UCSD-AML1 (cell line): ENCODE data around the gene NBEAL1.
"Not testable (repeated sequence)": the region's sequence is repeated elsewhere in the genome, so short reads cannot be mapped to it uniquely, and the experiment has no call there.

Source experiments
- DNase-seq: peaks from one replicate; lab custom pipeline; 2025; ENCODE audit not compliant: unreplicated experiment; lab: John Stamatoyannopoulos, UW

NBEAL1 gene

DNA sequence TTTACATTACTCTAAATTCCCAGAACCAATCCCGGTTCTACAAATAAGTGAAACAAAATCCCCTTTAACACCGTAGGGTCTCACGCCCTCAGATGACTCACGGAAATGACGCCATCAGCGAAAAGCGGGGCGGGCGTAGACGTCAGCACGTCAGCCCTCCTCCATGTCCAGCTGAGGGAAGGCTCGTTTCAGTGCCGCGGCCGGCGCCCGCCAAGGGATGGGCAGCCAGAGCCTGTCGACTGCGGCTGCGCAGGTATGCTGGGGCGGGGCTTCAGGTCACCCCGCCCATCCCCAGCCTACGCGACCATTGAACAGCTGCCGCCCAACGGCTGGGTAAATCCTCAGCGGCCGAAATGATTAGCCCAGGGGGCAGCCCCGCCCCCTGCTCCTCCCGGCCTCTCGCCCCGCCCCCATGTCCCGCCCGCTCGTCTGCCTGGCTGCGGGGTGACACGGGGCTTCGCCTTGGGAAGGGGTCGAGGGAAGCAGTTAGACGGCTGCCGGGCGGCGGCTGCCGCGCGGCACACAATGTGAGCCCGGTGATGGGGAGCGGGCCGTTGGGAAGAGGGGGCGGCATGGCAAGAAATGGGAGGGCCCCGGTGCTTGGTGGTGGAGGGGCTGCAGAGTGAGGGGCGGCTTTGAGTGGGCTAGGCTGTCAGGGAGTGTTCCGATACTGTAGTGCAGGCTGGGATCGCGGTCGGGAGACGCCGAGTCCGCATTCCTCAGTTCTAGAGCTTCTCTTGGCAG lies at the start of gene NBEAL1:
TSS of gene NBEAL1 (plus strand) at position 420 of the 744 bp plus-strand sequence. CDS start 1,510 bp downstream, outside the sequence.
- DNase-seq, result peak; percentile 99

GRCh38 chr2:202965810-202966460 lies 48.7 kb upstream of the NBEAL1 start:
- peak; percentile 23 for DNase-seq

DNA sequence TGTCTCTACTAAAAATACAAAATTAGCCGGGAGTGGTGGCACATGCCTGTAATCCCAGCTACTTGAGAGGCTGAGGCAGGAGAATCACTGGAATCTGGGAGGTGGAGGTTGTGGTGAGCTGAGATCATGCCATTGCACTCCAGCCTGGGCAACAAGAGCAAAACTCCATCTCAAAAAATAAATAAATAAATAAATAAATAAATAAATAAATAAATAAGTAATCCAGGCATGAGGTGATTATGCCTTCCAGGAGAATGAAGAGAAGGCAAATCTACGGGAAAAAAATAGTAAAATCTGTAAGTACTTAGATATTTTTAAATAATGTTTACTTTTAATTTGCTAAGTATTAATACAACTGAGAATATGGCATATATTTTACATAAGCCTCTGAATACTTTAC lies 45.3 kb upstream of the NBEAL1 start:
- not testable (repeated sequence) for DNase-seq

DNA sequence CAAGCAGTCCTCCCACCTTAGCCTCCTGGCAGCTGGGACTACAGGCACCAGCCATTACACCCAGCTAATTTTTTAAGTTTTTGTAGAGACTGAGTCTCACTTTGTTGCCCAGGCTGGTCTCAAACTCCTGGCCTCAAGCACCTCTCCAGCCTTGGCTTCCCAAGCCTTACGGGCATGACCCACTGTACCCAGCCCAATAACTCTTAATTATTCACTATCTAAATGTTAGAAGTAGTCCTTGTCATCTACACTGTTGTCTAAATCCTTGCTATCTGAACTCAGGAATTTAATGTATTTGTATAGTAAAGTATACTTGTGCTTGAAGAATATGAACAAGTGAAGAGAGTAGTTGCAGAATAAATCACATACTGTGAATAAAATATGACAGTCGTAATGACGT lies 37.9 kb upstream of the NBEAL1 start:
- no peak for DNase-seq

DNA sequence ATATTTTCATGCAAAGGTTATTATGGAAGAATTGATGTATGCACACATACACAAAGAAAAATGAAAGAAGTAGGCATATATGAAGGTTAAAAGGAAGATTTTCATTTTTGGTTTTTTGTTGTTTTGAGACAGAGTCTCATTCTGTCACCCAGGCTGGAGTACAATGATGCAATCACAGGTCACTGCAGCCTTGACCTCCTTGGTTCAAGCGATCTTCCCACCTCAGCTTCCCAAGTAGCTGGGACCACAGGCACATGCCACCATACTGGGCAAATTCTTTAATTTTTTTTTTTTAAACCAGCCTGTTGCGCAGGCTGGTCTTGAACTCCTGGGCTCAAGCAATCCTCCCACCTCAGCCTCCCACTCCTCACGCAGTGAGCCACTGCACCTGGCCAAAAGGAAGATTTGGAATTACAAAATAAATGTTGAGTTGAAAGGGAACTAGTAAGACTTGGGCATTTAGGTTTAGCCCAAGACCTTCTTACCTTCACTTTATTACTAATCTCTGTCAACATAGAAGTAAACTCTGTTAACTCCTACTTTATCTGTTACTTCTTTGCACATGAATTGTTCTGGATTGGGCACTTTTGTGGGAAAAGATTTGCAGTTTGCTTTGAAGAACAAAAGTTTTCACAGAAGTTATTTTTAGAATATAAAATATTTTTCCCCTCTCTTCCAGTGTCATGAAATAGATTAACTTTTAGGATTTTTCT lies 31.7 kb upstream of the NBEAL1 start:
- DNase-seq, result no peak

DNA sequence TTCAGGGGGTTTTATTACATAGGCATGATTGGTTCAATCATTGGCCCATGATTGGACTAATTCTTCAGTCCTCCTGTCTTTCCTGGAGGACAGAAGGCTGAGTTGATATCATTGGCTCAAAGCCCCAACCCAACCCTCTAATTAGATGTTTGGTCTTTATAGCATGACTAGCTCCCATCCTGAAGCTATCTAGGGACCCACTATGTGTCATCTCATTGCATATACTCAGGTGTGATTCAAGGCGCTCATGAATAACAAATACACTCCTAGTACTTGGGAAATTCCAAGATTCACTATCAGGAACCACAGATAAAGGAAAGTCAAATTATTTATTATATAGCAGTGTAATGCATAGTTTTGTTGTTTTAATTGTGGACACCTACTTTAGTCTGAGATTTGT lies 24.9 kb upstream of the NBEAL1 start:
- no peak for DNase-seq

GRCh38 chr2:202990501-202990900 lies 24.2 kb upstream of the NBEAL1 start:
- DNase-seq, result no peak

DNA sequence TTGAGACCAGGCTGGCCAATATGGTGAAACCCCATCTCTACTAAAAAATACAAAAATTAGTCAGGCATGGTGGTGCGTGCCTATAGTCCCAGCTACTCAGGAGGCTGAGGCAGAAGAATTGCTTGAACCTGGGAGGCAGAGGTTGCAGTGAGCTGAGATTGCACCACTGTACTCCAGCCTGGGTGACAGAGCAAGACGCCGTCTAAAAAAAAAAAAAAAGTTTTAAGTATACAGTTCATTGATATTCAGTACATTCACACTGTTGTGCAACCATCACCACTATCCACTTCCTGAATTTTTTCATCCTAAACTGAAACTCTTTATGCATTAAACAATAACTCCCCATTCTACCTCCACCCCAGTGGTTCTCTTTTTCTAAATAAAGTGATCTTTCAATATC lies 17.6 kb upstream of the NBEAL1 start:
- not testable (repeated sequence) for DNase-seq

- no peak for DNase-seq
Observed at GRCh38 chr2:203002054-203002821, 12.4 kb upstream of the NBEAL1 start.

GRCh38 chr2:203003716-203004115 lies 11.0 kb upstream of the NBEAL1 start:
- no peak for DNase-seq

- DNase-seq, result no peak
Observed at GRCh38 chr2:203016716-203017115, 2.0 kb downstream of the NBEAL1 start.

DNA sequence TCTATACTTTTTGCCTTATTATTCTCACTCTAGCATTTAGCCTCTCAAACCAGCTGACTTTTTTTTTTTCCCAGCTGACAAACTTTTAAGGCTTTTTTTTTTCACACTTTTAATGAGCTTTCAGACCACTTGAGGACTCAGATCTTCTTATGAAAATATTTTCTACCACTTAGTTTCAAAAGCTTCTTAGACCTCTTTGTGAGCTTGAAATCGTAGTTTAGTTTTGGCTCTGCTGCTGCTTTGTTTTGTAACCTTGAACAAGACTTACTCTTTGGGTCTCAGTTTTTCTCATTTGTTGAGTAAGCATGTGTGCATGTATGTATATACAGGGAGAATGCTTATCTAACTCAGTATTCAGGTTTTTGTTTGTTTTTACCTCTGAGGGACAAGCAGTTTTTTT lies 3.5 kb downstream of the NBEAL1 start:
- no peak for DNase-seq

GRCh38 chr2:203019142-203019541 lies 4.5 kb downstream of the NBEAL1 start:
- DNase-seq, result no peak

DNA sequence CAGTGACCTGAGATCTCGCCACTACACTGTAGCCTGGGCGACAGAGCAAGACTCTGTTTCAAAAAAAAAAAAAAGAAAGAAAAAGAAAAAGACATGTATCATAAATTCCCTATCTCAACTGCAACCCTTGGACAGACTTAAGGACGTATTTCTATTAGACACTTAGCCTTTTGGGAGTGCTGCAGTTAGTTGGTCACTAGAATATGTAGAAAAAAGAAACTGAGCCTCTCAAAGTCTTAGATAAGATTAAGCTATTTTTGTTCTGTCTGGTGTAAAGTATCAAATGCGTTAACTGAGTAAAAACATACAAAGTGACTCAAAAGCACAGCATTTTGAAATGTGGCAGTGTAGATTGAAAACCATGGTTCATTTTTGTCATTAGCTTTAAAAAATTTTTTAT lies 7.3 kb downstream of the NBEAL1 start:
- no peak for DNase-seq

DNA sequence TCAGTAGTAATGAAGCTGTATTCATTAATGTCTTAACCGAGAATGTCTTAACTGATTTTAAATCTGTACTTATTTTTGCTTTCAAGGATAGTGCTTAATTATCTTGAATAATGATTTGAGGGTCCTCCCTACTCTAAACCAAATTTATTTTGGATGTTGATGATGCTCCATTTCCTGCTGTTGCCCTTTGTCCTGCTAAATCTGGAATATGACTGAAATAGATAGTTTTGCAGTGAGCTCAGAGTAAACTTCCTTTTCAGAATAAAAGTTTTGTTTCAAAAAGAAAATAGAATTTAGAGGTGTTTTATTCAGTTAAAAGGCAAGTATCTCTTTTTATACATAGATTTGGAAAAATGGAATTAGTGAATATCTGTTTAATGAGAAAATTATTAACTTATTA lies 8.1 kb downstream of the NBEAL1 start:
- DNase-seq, result no peak

DNA sequence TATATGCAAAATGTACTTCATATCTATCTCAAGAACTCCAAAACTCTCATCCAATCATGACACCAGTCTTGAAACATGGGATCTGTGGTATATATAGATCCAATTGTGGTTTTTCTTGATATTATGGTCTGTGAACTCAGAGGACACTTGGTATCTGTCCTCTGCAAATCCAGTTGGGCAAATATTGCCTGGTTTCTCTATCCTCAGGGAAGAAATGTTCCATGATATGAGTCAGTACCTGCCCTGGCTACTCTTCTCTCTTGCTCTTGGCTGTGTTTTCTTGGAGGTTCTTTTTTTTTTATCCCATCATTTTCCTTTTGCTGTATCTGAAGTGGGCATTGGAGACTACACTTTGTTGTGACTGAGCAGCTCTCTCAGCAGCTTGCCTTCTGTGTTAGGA lies 10.9 kb downstream of the NBEAL1 start:
- no peak for DNase-seq

DNA sequence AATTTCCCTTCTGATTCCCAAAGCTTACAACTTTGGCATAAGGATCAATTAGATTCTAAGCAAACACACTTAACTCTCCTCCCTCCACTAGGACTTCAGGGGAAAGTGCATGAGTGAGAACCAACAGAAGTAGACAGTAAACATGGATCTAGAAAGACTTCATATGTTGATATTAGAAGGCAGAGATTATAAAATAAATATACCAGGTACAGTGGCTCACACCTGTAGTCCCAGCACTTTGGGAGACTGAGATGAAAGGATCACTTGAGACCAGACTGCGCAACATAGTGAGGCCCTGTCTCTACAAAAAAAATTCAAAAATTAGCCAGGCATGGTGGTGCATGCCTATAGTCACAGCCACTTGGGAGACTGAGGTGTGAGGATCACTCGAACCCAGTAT lies 15.9 kb downstream of the NBEAL1 start:
- DNase-seq, result no peak

DNA sequence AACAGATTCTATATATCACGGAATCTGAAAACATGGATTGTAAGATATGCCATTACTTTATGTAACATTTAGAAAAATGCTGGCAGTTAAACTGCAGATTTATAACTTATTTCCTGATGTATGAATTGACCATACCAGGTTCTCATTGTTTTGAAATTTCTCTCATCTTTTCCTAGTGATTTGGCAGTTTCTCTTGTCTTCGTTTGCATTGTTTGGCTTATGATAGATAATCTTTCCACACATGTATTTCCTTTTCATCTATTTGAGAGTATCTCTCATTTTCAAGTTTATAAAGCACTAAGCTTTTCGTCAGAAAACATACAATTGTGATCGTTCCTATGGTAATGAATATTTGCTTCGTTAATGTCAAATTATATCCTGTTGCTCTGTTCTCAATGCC lies 16.3 kb downstream of the NBEAL1 start:
- DNase-seq, result no peak

DNA sequence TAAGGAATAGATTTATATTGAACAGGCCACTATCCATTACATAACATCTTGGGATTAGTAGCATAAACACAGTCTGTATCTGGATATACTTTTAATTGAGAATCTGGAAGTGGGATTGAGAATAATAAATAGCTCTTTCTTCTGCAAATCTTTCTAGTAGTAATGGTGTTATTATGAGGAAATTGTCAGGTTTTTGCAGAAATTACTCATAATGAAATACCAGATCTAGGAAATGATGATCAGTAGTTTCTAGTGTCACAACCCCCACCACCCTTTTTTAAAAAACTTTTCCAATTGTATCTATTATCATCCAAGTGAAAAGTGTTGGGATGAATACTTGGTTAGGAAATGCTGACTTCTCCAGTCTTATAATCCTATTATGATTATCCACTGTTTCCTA lies 18.7 kb downstream of the NBEAL1 start:
- DNase-seq, result no peak

DNA sequence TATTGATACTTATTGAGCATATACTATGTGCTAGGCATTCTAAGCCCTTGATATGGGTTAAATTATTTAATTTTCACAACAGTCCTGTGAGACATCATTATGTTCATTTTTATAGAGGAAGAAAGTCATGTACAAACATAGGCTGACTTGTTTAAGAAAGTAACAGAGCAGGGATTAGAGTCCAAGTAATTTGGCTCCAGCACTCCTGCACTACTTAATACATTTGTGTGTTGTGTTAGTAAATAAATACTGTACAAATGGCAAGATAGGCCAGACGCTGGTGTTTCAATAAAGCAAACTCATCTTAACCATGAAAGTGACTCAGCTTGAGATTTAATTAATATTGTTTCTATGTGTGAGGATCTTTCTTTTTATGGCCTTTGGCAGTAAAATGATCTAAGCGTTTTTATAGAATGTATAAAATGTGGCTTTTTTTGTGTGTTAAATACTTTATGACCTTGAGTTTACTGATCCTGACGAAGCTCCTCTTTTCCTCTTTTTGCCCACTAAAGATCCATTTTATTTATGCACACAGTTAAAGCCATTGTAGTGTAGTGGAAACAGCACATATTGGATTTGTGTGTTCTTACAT lies 21.3 kb downstream of the NBEAL1 start:
- DNase-seq, result no peak

- no peak for DNase-seq
Observed at GRCh38 chr2:203037026-203037425, 22.4 kb downstream of the NBEAL1 start.
